COLO829 (cell line): Measurements from ENCODE around the gene UBAC2.
"Not testable (repeated sequence)": the region's sequence is repeated elsewhere in the genome, so short reads cannot be mapped to it uniquely, and the experiment has no call there.

Experiments used
- DNase-seq: peaks from one replicate; pipeline ENCODE4 v3.0.0; 2012; ENCODE audit warnings: low spot score

Gene UBAC2

GRCh38 chr13:99393791-99394735, 193.4 kb downstream of the UBAC2 start:
- no peak for DNase-seq

GRCh38 chr13:99395436-99395835, 194.8 kb downstream of the UBAC2 start:
- no peak for DNase-seq

- no peak for DNase-seq
These were observed 195.8 kb downstream of the UBAC2 start for GRCh38 chr13:99396446-99396845.

GRCh38 chr13:99398071-99398470, 197.4 kb downstream of the UBAC2 start:
- no peak for DNase-seq

- DNase-seq, result no peak
These were observed 198.4 kb downstream of the UBAC2 start for GRCh38 chr13:99398916-99399622.

GRCh38 chr13:99399623-99399974, 198.9 kb downstream of the UBAC2 start:
- no peak for DNase-seq

GRCh38 chr13:99403458-99403971, 202.9 kb downstream of the UBAC2 start:
- DNase-seq, result peak; percentile 19

GRCh38 chr13:99404005-99404755, 203.5 kb downstream of the UBAC2 start:
- DNase-seq, result no peak

- DNase-seq, result no peak
These were observed 205.3 kb downstream of the UBAC2 start for GRCh38 chr13:99405966-99406365.

GRCh38 chr13:99406799-99407201, 206.1 kb downstream of the UBAC2 start:
- no peak for DNase-seq

- DNase-seq, result no peak
These were observed 207.4 kb downstream of the UBAC2 start for GRCh38 chr13:99407906-99408702.

GRCh38 chr13:99408703-99409000, 208.0 kb downstream of the UBAC2 start:
- no peak for DNase-seq

- DNase-seq, result not testable (repeated sequence)
These were observed 208.9 kb downstream of the UBAC2 start for GRCh38 chr13:99409461-99410083.

GRCh38 chr13:99410646-99411475, 210.2 kb downstream of the UBAC2 start:
- DNase-seq, result not testable (repeated sequence)

GRCh38 chr13:99412856-99413255, 212.2 kb downstream of the UBAC2 start:
- no peak for DNase-seq

- no peak for DNase-seq
These were observed 213.7 kb downstream of the UBAC2 start for GRCh38 chr13:99414048-99414995.

GRCh38 chr13:99415014-99415650, 214.5 kb downstream of the UBAC2 start:
- no peak for DNase-seq

- DNase-seq, result no peak
These were observed 215.2 kb downstream of the UBAC2 start for GRCh38 chr13:99415851-99416331.
